Measurements from ENCODE around the gene TMEM81. TPM values are rescaled to one million over a fixed set of nuclear protein-coding genes. Genes with fewer than 3 reads are reported as not detected.

The TMEM81 gene
- total RNA-seq, 8 experiments from 2014 or later = 2.2 to 10.0 (median 4.9) TPM

DNA sequence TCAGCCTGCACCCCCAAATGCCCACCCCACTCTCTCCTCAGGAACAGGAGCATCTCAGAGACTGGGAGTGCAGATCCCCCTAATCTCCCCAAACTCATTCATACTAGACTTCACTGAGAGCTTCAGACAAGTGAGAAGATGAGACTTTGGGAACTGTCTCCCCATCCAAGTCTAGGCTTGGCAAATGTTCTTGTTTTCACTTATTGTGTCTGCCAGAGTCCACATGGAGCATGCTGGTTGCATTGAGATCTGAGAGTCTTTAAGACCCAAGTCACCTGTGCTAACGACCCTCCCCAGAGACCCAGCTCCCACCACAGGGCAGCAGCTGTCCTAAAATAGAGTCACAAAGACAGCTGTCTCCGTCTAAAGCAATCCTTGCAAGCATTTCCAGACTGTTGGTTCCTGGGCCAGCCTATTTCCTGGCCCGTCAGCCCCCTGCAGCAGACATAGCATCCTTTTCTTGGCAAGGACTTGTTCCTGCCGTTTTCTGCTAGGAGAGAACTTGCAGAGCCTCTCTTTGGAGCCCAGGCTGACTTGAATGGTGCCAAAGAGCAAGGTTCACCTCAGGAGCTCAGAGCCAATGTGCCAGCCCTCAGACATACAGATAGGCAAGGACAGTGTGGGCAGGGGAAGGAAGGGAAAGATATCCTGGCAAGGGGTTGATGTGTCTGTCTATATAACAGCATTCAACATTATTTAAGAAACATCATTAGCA, 43.1 kb downstream of the TMEM81 start:
- H3K4me1 ChIP-seq (replicated peaks in 1 of 2) = peaks cover 21 to 37% of the 10 kb centered on the region in 2 donors
- WGBS, 10 experiments = 13 to 80% (median 57%) methylated on average over 1 to 4 of the region's 4 CpGs; no CpG with 5 or more reads in 1 of the 10 experiments
- H3K4me3 ChIP-seq = no peak overlapping the region
- no peak overlapping the region for H3K27ac ChIP-seq
- ATAC-seq (replicated peaks in 6 of 8) = no peak
- in situ Hi-C loops (cut with MboI; ENCODE audit: low pct_unique_long_range_greater_than_20kb in 2 of 9, low sequenced_read_pairs in 9 of 9, unreplicated experiment in 9 of 9) = no loop called here

DNA sequence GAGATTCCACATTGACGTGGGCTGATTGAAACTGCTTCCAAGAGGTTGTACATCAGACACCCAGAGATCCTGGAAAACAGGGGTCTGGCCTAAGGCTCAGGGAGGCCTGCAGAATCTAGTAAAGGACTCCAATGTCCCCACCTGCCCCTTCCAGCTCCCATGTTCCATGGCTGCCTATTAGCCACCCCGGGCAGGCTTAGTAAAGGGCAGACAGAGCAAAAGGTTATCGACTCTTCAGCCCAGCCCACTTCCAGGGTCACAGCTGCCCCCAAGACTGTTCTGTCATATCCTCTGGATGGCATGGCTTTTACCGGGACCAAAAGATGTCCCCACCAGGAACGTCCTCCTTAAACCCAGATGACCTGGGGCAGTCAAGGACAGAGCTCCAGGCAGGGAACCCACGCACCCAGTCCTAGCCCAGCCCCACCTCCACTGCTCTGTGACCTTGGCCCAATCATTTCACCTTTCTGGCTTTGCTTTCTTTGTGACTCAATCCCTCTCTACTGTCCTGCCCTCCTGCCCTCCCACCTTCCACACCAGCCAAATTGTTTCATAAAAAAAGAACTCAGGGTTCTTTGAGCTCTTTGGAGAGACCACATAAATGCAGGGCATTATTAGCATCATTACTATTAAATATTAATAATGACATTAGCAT, 46.0 kb downstream of the TMEM81 start:
- no peak overlapping the region for H3K27ac ChIP-seq

DNA sequence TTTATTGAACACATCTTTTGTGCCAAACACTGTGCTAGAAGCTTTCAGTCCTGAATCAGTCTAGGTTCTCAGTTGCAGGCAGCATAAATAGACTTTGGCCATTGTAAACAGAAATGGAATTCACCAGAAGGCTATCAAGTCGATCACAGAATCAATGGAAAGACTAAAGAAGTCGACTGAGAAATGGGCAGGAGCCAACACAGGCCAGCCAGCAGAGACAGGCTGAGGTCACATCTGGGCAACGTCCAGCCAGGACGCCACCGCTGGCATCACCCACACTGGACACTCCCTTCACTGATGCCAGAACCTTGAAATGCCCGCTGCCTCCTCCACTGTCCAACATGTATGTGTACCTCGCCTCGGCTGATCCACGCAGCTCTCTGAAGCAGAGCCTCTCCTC, 46.7 kb downstream of the TMEM81 start:
- ATAC-seq (replicated peaks in 6 of 8) = no peak
- Histone ChIP-seq H3K4me1 (replicated peaks in 1 of 2) (peaks cover 0 to 13% of the 10 kb centered on the region in 2 donors), H3K27ac (no peak overlapping the region), H3K4me3 (no peak overlapping the region)
- WGBS, 10 experiments = 42 to 100% (median 80%) methylated on average over 1 to 9 of the region's 9 CpGs; no CpG with 5 or more reads in 1 of the 10 experiments
- in situ Hi-C loops (cut with MboI; ENCODE audit: low pct_unique_long_range_greater_than_20kb in 2 of 9, low sequenced_read_pairs in 9 of 9, unreplicated experiment in 9 of 9) = no loop called here

More for the DNA sequence above, 46.0 kb downstream of the TMEM81 start:
- H3K4me1 ChIP-seq (replicated peaks in 1 of 2) = peaks cover 3 to 16% of the 10 kb centered on the region in 2 donors
- in situ Hi-C loops (cut with MboI; ENCODE audit: low pct_unique_long_range_greater_than_20kb in 2 of 9, low sequenced_read_pairs in 9 of 9, unreplicated experiment in 9 of 9) = no loop called here
- no peak for ATAC-seq (replicated peaks in 6 of 8)
- no peak overlapping the region for H3K4me3 ChIP-seq
- 17 to 86% (median 66%) methylated on average over 1 to 6 of the region's 6 CpGs; no CpG with 5 or more reads in 4 of the 10 experiments for WGBS, 10 experiments

Other genes starting within 250 kb of the TMEM81 start
- gene NFASC, start 213.6 kb downstream of the TMEM81 start, total RNA-seq = 10 to 100 TPM in 5 of 8 experiments, 1 to 10 TPM in 1, under 1 TPM in 2; 0.56 to 85.7 (median 43.3) TPM
- gene CNTN2, start 41.2 kb downstream of the TMEM81 start, total RNA-seq = 10 to 100 TPM in 4 of 8 experiments, 1 to 10 TPM in 4; 1.1 to 61.9 (median 14.8) TPM
- gene RBBP5, start 37.5 kb upstream of the TMEM81 start, total RNA-seq = 10 to 100 TPM; 11.7 to 25.2 (median 17.0) TPM
- gene DSTYK, start 127.2 kb upstream of the TMEM81 start, total RNA-seq = 10 to 100 TPM in 7 of 8 experiments, 1 to 10 TPM in 1; 9.6 to 18.3 (median 12.0) TPM
- gene TMCC2, start 143.5 kb upstream of the TMEM81 start, total RNA-seq = 10 to 100 TPM in 5 of 8 experiments, 1 to 10 TPM in 3; 2.8 to 27.0 (median 15.3) TPM
- gene NUAK2, start 237.3 kb upstream of the TMEM81 start, total RNA-seq = 10 to 100 TPM in 1 of 8 experiments, 1 to 10 TPM in 4, under 1 TPM in 3; 0.09 to 17.9 (median 7.0) TPM

Measured in motor neuron (in vitro differentiated cells).